H9 (cell line): Measurements from ENCODE around the gene RIOK1. TPM values are rescaled to one million over a fixed set of nuclear protein-coding genes. Genes with fewer than 3 reads are reported as not detected.

Source experiments
- DNase-seq: peaks from one replicate; pipeline ENCODE4 v3.0.0-alpha.2; 2017
- H2AFZ ChIP-seq: one replicate; pipeline ENCODE4 v1.6.1; 2013; ENCODE audit warnings: mild to moderate bottlenecking, low read length, control low read depth, moderate library complexity
- H2AK5ac ChIP-seq: 2 replicates; pipeline ENCODE4 v1.6.1; 2013; ENCODE audit warnings: low read length, control low read depth, mixed read lengths; ENCODE audit not compliant: insufficient read length
- H2BK120ac ChIP-seq: one replicate; pipeline ENCODE4 v1.6.1; 2013; ENCODE audit warnings: low read depth, mild to moderate bottlenecking, low read length, control low read depth, inconsistent platforms; ENCODE audit not compliant: poor library complexity, severe bottlenecking
- H2BK12ac ChIP-seq: 2 replicates; pipeline ENCODE4 v1.6.1; 2013; ENCODE audit warnings: low read length, control low read depth, mixed read lengths, low read depth; ENCODE audit not compliant: insufficient read length
- H2BK15ac ChIP-seq: 2 replicates; pipeline ENCODE4 v1.6.1; 2013; ENCODE audit warnings: low read depth, low read length, control low read depth
- H2BK20ac ChIP-seq: one replicate; pipeline ENCODE4 v1.6.1; 2013; ENCODE audit warnings: low read depth, mild to moderate bottlenecking, low read length, control low read depth, inconsistent platforms; ENCODE audit not compliant: poor library complexity, severe bottlenecking
- H2BK5ac ChIP-seq: 2 replicates; pipeline ENCODE4 v1.6.1; 2013; ENCODE audit warnings: low read length, control low read depth, mixed read lengths; ENCODE audit not compliant: insufficient read length
- H3K14ac ChIP-seq: 2 replicates; pipeline ENCODE4 v1.6.1; 2013; ENCODE audit warnings: low read length, control low read depth; ENCODE audit not compliant: insufficient read depth
- H3K18ac ChIP-seq: 2 replicates; pipeline ENCODE4 v1.6.1; 2013; ENCODE audit warnings: low read depth, mild to moderate bottlenecking, mixed read lengths, low read length, control low read depth; ENCODE audit not compliant: insufficient read length
- H3K23ac ChIP-seq: 2 replicates; pipeline ENCODE4 v1.6.1; 2013; ENCODE audit warnings: low read length, control low read depth, mixed read lengths, low read depth; ENCODE audit not compliant: insufficient read length
- H3K23me2 ChIP-seq: 2 replicates; pipeline ENCODE4 v1.6.1; 2013; ENCODE audit warnings: low read depth, mild to moderate bottlenecking, mixed read lengths, low read length, control low read depth; ENCODE audit not compliant: insufficient read length, poor library complexity, severe bottlenecking
- H3K27ac ChIP-seq: 2 replicates; pipeline ENCODE4 v1.5.1; 2013; ENCODE audit warnings: low read length, control low read depth, mixed read lengths, low read depth; ENCODE audit not compliant: insufficient read length
- H3K27me3 ChIP-seq: 2 replicates; pipeline ENCODE4 v1.6.1; 2013; ENCODE audit warnings: low read length, control low read depth, inconsistent platforms; ENCODE audit not compliant: insufficient read depth
- H3K4ac ChIP-seq: 2 replicates; pipeline ENCODE4 v1.6.1; 2013; ENCODE audit warnings: low read depth, mild to moderate bottlenecking, control low read depth, inconsistent platforms, low read length, moderate library complexity
- H3K4me1 ChIP-seq: 2 replicates; pipeline ENCODE4 v1.6.1; 2013; ENCODE audit warnings: low read length, control low read depth, inconsistent platforms; ENCODE audit not compliant: insufficient read depth
- H3K4me2 ChIP-seq: 2 replicates; pipeline ENCODE4 v1.6.1; 2013; ENCODE audit warnings: low read length, control low read depth, mixed read lengths; ENCODE audit not compliant: insufficient read length, insufficient read depth
- H3K56ac ChIP-seq: 2 replicates; pipeline ENCODE4 v1.6.1; 2013; ENCODE audit warnings: low read depth, mild to moderate bottlenecking, mixed read lengths, low read length, control low read depth; ENCODE audit not compliant: insufficient read length
- H3K79me1 ChIP-seq: 2 replicates; pipeline ENCODE4 v1.6.1; 2013; ENCODE audit warnings: low read depth, mild to moderate bottlenecking, moderate library complexity, low read length, control low read depth, inconsistent platforms; ENCODE audit not compliant: insufficient read depth, poor library complexity, severe bottlenecking
- H3K79me2 ChIP-seq: 2 replicates; pipeline ENCODE4 v1.6.1; 2013; ENCODE audit warnings: low read length, control low read depth, inconsistent platforms; ENCODE audit not compliant: insufficient read depth
- H3K9ac ChIP-seq: 2 replicates; pipeline ENCODE4 v1.6.1; 2013; ENCODE audit warnings: low read length, control low read depth, mixed read lengths; ENCODE audit not compliant: insufficient read length; ENCODE audit errors: extremely low read depth
- H3K9me3 ChIP-seq: one replicate; pipeline ENCODE4 v1.6.1; 2013; ENCODE audit warnings: low read depth, low read length, inconsistent platforms; ENCODE audit not compliant: control insufficient read depth
- H3T11ph ChIP-seq: one replicate; pipeline ENCODE4 v1.6.1; 2013; ENCODE audit warnings: mild to moderate bottlenecking, low read length, control low read depth, inconsistent platforms
- H4K20me1 ChIP-seq: one replicate; pipeline ENCODE4 v1.6.1; 2013; ENCODE audit not compliant: control insufficient read depth, insufficient read length, insufficient read depth
- H4K5ac ChIP-seq: 2 replicates; pipeline ENCODE4 v1.6.1; 2013; ENCODE audit warnings: low read depth, mild to moderate bottlenecking, mixed read lengths, low read length, control low read depth; ENCODE audit not compliant: insufficient read length
- H4K8ac ChIP-seq: replicated peaks from 2 replicates; pipeline ENCODE4 v1.6.1; 2013; ENCODE audit warnings: low read length, control low read depth, mixed read lengths, low read depth; ENCODE audit not compliant: insufficient read length
- H4K91ac ChIP-seq: 2 replicates; pipeline ENCODE4 v1.6.1; 2013; ENCODE audit warnings: low read depth, mild to moderate bottlenecking, moderate library complexity, mixed read lengths, low read length, control low read depth; ENCODE audit not compliant: insufficient read length
- H3K27ac Mint-ChIP-seq, 3 experiments: 2 replicates in 2 of 3; 3 replicates in 1 of 3; pipeline ENCODE4 v1.8.0; 2020 to 2021; ENCODE audit warnings: mixed read lengths in 3 of 3, mild to moderate bottlenecking in 1 of 3, moderate library complexity in 1 of 3
- H3K27me3 Mint-ChIP-seq: 2 replicates; pipeline ENCODE4 v1.8.0; 2021; ENCODE audit warnings: low read depth, mild to moderate bottlenecking, moderate library complexity, mixed read lengths
- H3K36me3 Mint-ChIP-seq, 3 experiments: 2 replicates in 2 of 3; 3 replicates in 1 of 3; pipeline ENCODE4 v1.8.0; 2020 to 2021; ENCODE audit warnings: low read depth in 3 of 3, mixed read lengths in 3 of 3; ENCODE audit not compliant: insufficient read depth in 1 of 3
- H3K4me1 Mint-ChIP-seq, 2 experiments: 2 replicates each; pipeline ENCODE4 v1.8.0; 2020; ENCODE audit warnings: mixed read lengths in 2 of 2
- H3K4me3 Mint-ChIP-seq, 2 experiments: 2 replicates in 1 of 2; 3 replicates in 1 of 2; pipeline ENCODE4 v1.8.0; 2020 to 2021; ENCODE audit warnings: mild to moderate bottlenecking in 2 of 2, mixed read lengths in 2 of 2, moderate library complexity in 1 of 2
- H3K9me3 Mint-ChIP-seq, 2 experiments: 2 replicates in 1 of 2; 3 replicates in 1 of 2; pipeline ENCODE4 v1.8.0; 2020; ENCODE audit warnings: mild to moderate bottlenecking in 2 of 2, mixed read lengths in 2 of 2, moderate library complexity in 1 of 2
- WGBS: extraction: QIAGEN DNeasy Blood & Tissue Kit; methylation state at CpG from one replicate; pipeline ENCODE4 v1.1.7; 2013; ENCODE audit warnings: missing lambda C conversion rate, low lambda C conversion rate, mixed read lengths; ENCODE audit not compliant: insufficient read length; ENCODE audit errors: extremely low coverage; 5-methylcytosine and 5-hydroxymethylcytosine counted together
- total RNA-seq: library from RNA; stranded (reverse); gene quantifications from 2 replicates; pipeline ENCODE4 v1.2.1, GENCODE V29; 2021
- TF ChIP-seq, protein P1 (sequence below): fragments of 200-600 bp; sonication (generic); conservative IDR thresholded peaks from 3 replicates; pipeline ENCODE4 v1.8.0; 2021; ENCODE audit warnings: antibody characterized with exemption, mild to moderate bottlenecking

The RIOK1 gene
- total RNA-seq, 1 experiment from 2014 or later: 40.0 TPM

DNA sequence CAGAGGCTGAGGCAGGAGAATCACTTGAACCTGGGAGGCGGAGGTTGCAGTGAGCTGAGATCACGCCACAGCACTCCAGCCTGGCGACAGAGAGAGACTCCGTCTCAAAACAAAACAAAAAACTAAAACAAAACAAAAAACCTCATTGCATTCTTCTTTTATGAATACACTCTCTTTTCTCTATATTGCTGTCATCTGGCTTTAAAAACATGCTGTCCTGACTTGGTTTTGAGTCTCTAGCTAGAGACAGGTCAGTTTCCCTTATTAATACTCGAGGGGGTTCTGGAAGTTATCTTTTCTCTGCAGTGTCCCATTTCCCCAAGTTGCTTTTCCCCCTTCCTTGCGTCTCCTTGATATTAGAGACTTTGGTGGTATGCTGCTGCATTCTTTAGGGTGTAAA, 50.9 kb downstream of the RIOK1 start:
- no peak overlapping the region for H2AFZ ChIP-seq

More for the DNA sequence above, 50.9 kb downstream of the RIOK1 start:
- H3K14ac ChIP-seq: no peak overlapping the region
- no peaks in the 10 kb centered on the region for H3K9me3 ChIP-seq
- Mint-ChIP-seq H3K27ac (no peak overlapping the region), H3K4me3 (no peak overlapping the region), H3K9me3 (peaks cover 0 to 2% of the 10 kb centered on the region in 2 experiments; a peak in 1 of 5 replicates), H3K36me3 (no peaks in the 10 kb centered on the region), H3K4me1 (peaks cover 0 to 7% of the 10 kb centered on the region in 2 experiments; a peak in 2 of 4 replicates), H3K27me3 (0 out of 2 replicates have a peak, but pooled peaks cover 3% of the 10 kb centered on the region)
- H3K4me2 ChIP-seq: no peak overlapping the region
- no peak overlapping the region for H4K5ac ChIP-seq
- no peak overlapping the region for H3K23ac ChIP-seq
- H2BK20ac ChIP-seq: no peak overlapping the region
- no peaks in the 10 kb centered on the region for H3K79me2 ChIP-seq
- H3K4ac ChIP-seq: no peak overlapping the region
- H3K9ac ChIP-seq: no peak overlapping the region
- no peaks in the 10 kb centered on the region for H3K79me1 ChIP-seq
- WGBS: no CpG with 5 or more reads among the region's 6 CpGs
- H2AK5ac ChIP-seq: no peak overlapping the region
- no peak overlapping the region for H2BK120ac ChIP-seq
- no peak overlapping the region for H2BK15ac ChIP-seq
- no peak overlapping the region for H2BK5ac ChIP-seq
- TF ChIP-seq, protein P1, sequence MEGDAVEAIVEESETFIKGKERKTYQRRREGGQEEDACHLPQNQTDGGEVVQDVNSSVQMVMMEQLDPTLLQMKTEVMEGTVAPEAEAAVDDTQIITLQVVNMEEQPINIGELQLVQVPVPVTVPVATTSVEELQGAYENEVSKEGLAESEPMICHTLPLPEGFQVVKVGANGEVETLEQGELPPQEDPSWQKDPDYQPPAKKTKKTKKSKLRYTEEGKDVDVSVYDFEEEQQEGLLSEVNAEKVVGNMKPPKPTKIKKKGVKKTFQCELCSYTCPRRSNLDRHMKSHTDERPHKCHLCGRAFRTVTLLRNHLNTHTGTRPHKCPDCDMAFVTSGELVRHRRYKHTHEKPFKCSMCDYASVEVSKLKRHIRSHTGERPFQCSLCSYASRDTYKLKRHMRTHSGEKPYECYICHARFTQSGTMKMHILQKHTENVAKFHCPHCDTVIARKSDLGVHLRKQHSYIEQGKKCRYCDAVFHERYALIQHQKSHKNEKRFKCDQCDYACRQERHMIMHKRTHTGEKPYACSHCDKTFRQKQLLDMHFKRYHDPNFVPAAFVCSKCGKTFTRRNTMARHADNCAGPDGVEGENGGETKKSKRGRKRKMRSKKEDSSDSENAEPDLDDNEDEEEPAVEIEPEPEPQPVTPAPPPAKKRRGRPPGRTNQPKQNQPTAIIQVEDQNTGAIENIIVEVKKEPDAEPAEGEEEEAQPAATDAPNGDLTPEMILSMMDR: no peak
- H3K27ac ChIP-seq: no peak overlapping the region
- H4K8ac ChIP-seq: no peak overlapping the region
- H3T11ph ChIP-seq: no peak overlapping the region
- H2BK12ac ChIP-seq: no peak overlapping the region
- DNase-seq: no peak
- H3K18ac ChIP-seq: no peak overlapping the region
- H3K4me1 ChIP-seq: no peaks in the 10 kb centered on the region
- H3K56ac ChIP-seq: no peak overlapping the region
- H4K20me1 ChIP-seq: no peaks in the 10 kb centered on the region
- H4K91ac ChIP-seq: no peak overlapping the region
- no peaks in the 10 kb centered on the region for H3K27me3 ChIP-seq
- H3K23me2 ChIP-seq: no peaks in the 10 kb centered on the region
